Esophagus muscularis mucosa (tissue), 4 donors: ENCODE measurements around the gene ITGB5.

Experiments
- EP300 ChIP-seq: sonication (generic); formaldehyde crosslinking; IDR thresholded peaks from one replicate; pipeline ENCODE4 v1.6.1; 2017; ENCODE audit warnings: antibody characterized with exemption
- POLR2A ChIP-seq: fragments of 450-650 bp; IDR thresholded peaks from one replicate; pipeline ENCODE4 v1.6.1; 2017; ENCODE audit warnings: antibody characterized with exemption, moderate library complexity, mild to moderate bottlenecking, low read depth
- POLR2AphosphoS5 ChIP-seq, 2 donors: sonication (generic); formaldehyde crosslinking; IDR thresholded peaks; one replicate each; pipeline ENCODE4 v1.6.1; 2017; ENCODE audit warnings: antibody characterized with exemption in 2 of 2
- TF ChIP-seq, protein P1 (sequence below), 3 experiments: fragments of 200-600 bp in 2 of 3; fragments of 450-650 bp in 1 of 3; sonication (generic) in 2 of 3; IDR thresholded peaks; one replicate each; pipeline ENCODE4 v1.5.1; 2017 to 2019; ENCODE audit warnings: antibody characterized with exemption in 3 of 3, mild to moderate bottlenecking in 2 of 3, moderate library complexity in 1 of 3

DNA sequence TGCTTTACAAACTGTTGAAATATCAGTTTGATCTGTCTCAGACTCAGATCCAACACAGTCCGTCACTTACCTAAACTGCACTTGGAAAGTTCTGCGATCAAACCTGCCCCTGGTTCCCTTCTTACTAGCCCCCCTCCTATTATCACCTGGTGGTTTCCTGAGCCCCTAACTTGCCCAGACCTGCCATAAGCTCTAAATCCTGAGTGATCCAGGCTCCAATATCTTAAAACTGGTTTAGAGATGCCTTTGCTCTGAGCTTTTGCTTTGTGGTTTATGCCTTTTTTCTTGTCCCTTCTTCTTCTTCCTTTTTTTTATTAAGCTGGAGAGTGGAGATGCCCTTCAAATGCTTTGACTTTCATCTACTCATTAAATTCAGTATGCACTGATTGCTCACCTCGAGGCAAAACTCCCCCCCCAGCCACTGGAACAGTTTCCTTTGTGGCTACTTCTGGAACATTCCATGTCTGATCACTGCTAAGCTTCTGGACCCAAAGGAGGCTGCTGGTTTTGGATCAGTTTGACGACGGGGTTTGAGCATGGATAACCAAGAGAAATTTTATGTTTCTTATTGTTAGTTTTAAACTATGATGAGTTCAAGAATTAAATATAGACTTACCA lies 3.5 kb upstream of the ITGB5 start:
- TF ChIP-seq, protein P1, sequence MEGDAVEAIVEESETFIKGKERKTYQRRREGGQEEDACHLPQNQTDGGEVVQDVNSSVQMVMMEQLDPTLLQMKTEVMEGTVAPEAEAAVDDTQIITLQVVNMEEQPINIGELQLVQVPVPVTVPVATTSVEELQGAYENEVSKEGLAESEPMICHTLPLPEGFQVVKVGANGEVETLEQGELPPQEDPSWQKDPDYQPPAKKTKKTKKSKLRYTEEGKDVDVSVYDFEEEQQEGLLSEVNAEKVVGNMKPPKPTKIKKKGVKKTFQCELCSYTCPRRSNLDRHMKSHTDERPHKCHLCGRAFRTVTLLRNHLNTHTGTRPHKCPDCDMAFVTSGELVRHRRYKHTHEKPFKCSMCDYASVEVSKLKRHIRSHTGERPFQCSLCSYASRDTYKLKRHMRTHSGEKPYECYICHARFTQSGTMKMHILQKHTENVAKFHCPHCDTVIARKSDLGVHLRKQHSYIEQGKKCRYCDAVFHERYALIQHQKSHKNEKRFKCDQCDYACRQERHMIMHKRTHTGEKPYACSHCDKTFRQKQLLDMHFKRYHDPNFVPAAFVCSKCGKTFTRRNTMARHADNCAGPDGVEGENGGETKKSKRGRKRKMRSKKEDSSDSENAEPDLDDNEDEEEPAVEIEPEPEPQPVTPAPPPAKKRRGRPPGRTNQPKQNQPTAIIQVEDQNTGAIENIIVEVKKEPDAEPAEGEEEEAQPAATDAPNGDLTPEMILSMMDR (IDR thresholded peaks at IDR 0.05) = no peak
- TF ChIP-seq POLR2A (no peak), POLR2AphosphoS5 (IDR thresholded peaks at IDR 0.05) (no peak), EP300 (no peak)
